NAMALWA (cell line): Measurements from ENCODE around the gene MYL4.
"Not testable (repeated sequence)": the region's sequence is repeated elsewhere in the genome, so short reads cannot be mapped to it uniquely, and the experiment has no call there.

Experiments used
- DNase-seq: peaks from one replicate; pipeline ENCODE4 v3.0.0-alpha.2; 2015; ENCODE audit warnings: low spot score

The MYL4 gene

GRCh38 chr17:47243737-47244598 is 34.8 kb downstream of the MYL4 start:
- DNase-seq, result peak; percentile 32

GRCh38 chr17:47244697-47245096 is 35.5 kb downstream of the MYL4 start:
- DNase-seq, result no peak

DNA sequence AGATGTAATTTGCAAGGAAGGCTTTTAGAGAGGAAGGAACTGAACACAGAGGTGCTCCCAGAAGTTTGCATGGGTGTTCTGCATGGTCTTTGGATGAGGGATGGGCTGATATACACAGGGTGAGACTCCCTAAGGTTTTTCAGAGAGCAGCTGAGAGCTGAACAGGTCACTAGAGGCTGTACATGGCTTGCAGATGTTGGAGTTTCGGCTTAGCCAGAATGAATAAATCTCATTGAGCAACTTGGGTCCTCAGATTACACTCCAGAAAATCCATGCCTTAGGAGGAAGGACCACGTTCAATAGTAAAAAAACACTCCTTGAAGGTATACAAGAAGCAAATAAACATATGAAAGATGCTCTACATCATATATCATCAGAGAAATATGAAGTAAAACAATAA is 37.0 kb downstream of the MYL4 start:
- DNase-seq, result no peak

DNA sequence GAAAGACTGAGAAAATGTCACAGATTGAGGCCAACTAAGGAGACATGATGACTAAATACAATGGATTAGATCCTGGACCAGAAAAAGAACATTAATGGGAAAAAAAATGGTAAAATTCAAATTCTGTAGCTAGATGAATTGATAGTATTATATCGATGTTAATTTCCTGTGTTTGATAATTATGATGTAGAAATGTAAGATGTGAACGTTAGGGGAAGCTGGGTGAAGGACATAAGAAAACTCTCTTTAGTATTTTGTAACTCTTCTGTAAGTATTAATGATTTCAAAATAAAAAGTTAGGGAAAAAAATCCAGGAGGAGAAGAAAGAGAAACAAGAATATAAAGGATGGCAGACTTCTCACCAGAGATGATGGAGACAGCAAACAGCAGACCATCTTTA is 41.7 kb downstream of the MYL4 start:
- no peak for DNase-seq

DNA sequence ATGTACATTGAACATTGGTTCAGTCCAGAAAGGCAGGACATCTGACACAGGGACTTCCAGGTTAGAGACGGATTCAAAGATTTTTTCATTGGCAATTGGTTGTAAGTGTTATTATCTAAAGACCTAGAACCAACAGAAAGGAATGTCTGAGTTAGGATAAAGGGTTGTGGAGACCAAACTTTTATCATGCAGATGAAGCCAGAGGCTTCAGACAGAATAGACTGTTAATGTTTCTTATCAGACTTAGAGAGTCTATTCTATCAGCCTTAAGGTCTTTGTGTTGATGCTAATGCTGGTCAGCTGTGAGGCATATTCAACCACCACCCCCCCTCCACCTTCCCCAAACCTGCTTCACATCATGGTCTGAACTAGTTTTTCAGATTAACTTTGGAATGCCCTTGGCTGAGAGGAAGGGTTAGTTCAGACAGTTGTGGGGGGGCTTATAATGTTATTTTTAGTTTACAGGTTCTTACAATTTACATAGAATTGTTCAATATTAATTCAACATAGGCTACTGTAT is 42.3 kb downstream of the MYL4 start:
- DNase-seq, result no peak

- no peak for DNase-seq
These were observed 43.1 kb downstream of the MYL4 start for GRCh38 chr17:47252209-47252608.

GRCh38 chr17:47252766-47253512 is 43.8 kb downstream of the MYL4 start:
- peak; percentile 7 for DNase-seq

DNA sequence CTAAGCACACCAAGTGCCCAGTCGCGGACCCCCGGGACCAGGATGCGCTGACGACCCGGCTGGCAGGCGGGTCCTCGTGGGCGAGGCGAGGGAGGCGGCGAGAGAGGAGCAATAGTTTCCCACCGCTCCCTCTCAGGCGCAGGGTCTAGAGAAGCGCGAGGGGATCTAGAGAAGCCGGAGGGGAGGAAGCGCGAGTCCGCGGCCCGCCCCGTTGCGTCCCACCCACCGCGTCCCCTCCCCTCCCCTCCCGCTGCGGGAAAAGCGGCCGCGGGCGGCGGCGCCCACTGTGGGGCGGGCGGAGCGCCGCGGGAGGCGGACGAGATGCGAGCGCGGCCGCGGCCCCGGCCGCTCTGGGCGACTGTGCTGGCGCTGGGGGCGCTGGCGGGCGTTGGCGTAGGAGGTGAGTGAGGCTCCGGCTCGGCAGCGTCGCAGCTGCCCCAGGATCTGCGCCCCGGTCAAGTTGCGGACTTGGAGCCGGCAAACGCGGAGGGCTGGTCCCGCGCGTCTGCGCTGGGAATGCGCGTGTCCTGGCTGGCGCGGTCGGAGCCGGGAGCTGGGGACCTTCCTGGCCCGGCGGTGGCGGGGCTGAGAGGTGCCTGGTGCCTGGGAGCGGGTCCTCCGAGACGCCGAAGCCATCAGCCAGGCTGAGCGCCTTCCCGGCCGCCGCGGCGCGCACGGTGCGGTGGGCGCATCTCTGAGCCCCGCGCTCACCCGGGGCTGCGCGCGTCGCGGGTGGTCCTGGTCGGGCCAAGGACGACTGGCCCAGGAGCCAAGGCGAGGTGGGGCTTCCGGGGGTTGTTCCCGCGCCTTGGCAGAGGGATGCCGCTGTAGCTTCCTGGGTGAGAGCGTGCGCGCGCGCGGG is 44.6 kb downstream of the MYL4 start, which contains the start of gene ITGB3:
ITGB3 (plus strand) TSS at position 287 of the 862 bp plus-strand sequence; CDS start at position 322, 35 bp downstream.
- DNase-seq, result peak; percentile 82

DNA sequence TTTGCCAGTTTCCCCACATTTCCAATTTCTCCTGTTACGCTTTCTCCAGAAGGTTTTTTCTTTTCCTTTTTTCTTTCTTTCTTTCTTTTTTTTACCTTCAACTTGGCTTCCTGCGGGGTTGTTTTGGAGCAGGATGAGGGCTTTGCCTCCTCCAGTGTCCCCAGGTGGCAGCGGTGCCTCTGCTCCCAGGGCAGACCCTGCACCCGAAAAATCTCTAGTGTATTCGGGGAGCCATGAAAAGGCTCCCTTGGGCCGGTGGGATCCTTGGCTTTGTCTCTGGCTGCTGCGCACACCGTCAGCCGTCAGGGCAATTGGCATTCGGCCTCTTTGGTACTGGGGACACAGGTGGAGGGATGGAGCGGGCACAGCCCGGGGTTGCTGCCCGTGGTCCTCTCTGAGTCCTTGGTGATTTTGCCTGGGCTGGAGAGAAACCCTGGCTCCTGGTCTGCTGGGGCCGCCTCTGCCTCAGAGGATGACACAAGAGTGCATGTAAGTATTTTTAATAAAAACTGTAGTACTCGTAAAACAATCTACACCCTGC is 45.3 kb downstream of the MYL4 start:
- no peak for DNase-seq

DNA sequence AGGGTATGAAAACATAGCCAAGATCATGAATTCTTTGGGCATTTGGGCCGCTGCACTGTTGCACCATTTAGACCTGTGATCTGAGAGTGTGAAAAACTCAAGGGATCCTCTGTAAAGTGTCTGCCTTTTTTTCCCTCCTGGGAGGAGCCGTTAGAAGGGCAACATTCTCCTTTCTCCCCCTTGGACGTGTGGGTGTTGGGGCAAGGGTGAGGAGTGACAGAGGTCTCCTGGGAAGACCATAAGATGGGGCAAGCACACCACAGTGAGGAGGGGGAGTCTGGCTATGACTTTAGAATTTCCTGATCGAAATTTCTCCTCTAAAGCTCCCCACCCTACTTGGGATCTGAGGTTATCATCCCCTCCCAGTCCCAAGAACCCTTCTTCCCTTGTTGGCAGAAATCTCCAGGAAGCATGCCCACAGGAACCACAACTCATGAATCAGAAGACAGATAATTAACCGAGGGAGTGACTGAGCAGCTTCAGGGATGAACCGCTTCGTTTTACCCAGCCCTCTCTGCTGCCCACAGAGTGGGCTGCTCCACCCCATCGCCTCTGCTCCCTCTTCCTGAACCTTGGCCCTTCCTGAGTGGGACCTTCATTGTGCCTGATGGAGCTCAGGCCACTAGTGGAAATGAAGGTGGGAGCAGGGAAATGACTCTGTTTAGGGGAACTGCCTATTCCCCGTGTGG is 48.6 kb downstream of the MYL4 start:
- DNase-seq, result no peak

GRCh38 chr17:47262586-47262985 is 53.4 kb downstream of the MYL4 start:
- DNase-seq, result no peak

- DNase-seq, result no peak
These were observed 55.0 kb downstream of the MYL4 start for GRCh38 chr17:47264166-47264565.

DNA sequence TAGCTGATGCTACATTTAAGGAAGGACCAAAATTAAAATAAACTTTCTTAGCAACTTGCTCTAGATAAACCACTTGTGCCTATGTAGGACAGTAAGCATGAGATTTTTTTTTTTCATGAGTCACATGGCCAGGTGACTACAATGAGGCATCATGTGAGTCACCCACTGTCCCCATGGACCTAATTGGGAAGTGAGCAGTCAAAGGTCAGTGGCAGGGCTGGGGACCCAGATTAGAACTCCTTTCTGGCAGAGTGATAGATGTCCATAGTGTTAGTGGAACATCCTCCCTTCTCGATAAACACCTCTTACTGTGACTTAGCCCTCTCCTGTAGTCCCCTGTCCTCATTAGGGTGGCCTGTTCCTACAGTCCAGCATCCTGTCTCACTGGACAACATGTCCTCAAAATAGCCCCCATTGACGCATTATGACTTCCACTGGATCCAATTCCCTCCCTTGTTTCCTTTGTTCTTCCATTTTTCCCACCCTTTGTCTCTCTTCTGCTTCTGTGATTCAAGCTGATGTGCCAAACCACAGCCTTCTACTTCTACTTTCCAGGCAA is 56.9 kb downstream of the MYL4 start:
- no peak for DNase-seq

GRCh38 chr17:47266782-47267181 is 57.6 kb downstream of the MYL4 start:
- DNase-seq, result no peak

- no peak for DNase-seq
These were observed 58.2 kb downstream of the MYL4 start for GRCh38 chr17:47267354-47267828.

- not testable (repeated sequence) for DNase-seq
These were observed 59.8 kb downstream of the MYL4 start for GRCh38 chr17:47268964-47269363.

- not testable (repeated sequence) for DNase-seq
These were observed 60.6 kb downstream of the MYL4 start for GRCh38 chr17:47269561-47270280.

DNA sequence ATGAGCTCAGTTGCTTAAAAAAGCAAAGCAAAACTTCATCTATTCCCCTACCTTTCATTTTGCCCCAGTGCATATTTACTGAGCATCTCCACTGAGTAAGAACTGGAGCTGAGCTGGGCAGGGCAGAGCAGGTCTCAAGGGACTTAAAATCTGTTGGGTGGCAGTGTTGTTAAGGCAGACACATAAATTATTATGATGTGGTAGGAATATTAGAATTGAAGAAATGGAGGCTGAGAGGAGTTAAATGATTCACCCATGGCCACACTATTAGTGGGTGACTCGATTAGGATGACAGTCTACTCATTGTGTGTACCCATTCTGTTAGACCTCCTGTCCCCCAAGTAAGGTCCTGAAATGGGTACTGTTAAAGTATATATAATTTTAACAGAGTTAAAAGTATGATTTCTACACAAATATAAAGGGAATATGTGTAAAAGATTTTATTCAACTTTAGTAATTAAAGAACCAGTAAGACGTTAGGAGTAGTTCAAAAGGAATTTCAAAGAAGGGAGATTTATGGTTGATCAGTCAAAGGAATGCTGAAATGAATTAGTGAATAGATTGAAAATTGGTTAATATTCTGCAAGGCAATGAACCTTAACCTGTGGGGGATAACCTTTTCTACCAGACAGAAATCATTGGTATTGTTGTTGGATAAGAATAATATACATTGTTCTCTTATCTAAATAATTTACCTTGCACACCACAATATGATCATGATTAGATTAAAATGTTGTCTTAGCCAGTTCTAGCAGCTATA is 62.0 kb downstream of the MYL4 start:
- DNase-seq, result no peak

DNA sequence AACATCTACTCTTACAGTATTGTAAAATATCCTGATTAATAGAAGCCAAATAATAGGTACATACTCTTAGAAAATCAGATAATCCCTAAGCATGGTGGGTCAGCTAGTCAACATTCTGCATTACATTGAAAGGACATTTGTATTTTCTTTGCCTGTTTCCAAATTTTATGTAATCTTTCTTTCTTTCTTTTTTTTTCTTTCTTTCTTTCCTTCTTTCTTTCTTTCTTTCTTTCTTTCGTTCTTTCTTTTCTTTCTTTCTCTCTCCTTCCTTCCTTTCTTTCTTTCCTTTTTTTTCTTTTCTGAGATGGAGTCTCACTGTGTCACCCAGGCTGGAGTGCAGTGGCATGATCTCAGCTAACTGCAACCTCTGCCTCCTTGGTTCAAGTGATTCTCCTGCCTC is 63.3 kb downstream of the MYL4 start:
- DNase-seq, result no peak
